ENCODE results near the gene AP3D1.

AP3D1 gene

GRCh38 chr19:2193807-2194206 is 42.4 kb upstream of the AP3D1 start:
- Histone ChIP-seq H3K27ac (ENCODE audit: insufficient read depth, low read length, poor library complexity, severe bottlenecking) (no peak overlapping the region), H3K9me3 (ENCODE audit: control insufficient read depth, low read length) (no peaks in the 10 kb centered on the region), H3K27me3 (replicated peaks; ENCODE audit: control insufficient read depth, insufficient read depth, low read length, poor library complexity, severe bottlenecking) (no peaks in the 10 kb centered on the region), H3K36me3 (ENCODE audit: control insufficient read depth, insufficient read depth, low read length) (peaks cover 50% of the 10 kb centered on the region), H3K4me1 (ENCODE audit: control insufficient read depth, insufficient read depth, low read length, poor library complexity, severe bottlenecking) (no peaks in the 10 kb centered on the region), H3K4me3 (ENCODE audit: insufficient read depth, low read depth, low read length, poor library complexity, severe bottlenecking) (no peak overlapping the region)
- no peak for DNase-seq

GRCh38 chr19:2192862-2193261 is 41.5 kb upstream of the AP3D1 start:
- Histone ChIP-seq H3K4me1 (ENCODE audit: control insufficient read depth, insufficient read depth, low read length, poor library complexity, severe bottlenecking) (no peaks in the 10 kb centered on the region), H3K27me3 (replicated peaks; ENCODE audit: control insufficient read depth, insufficient read depth, low read length, poor library complexity, severe bottlenecking) (no peaks in the 10 kb centered on the region), H3K36me3 (ENCODE audit: control insufficient read depth, insufficient read depth, low read length) (peaks cover 50% of the 10 kb centered on the region), H3K27ac (ENCODE audit: insufficient read depth, low read length, poor library complexity, severe bottlenecking) (no peak overlapping the region), H3K9me3 (ENCODE audit: control insufficient read depth, low read length) (no peaks in the 10 kb centered on the region), H3K4me3 (ENCODE audit: insufficient read depth, low read depth, low read length, poor library complexity, severe bottlenecking) (no peak overlapping the region)
- DNase-seq = no peak

GRCh38 chr19:2191456-2192310 is 40.3 kb upstream of the AP3D1 start:
- H3K27me3 ChIP-seq (replicated peaks; ENCODE audit: control insufficient read depth, insufficient read depth, low read length, poor library complexity, severe bottlenecking) = no peaks in the 10 kb centered on the region
- H3K4me3 ChIP-seq (ENCODE audit: insufficient read depth, low read depth, low read length, poor library complexity, severe bottlenecking) = no peak overlapping the region
- H3K36me3 ChIP-seq (ENCODE audit: control insufficient read depth, insufficient read depth, low read length) = peaks cover 55% of the 10 kb centered on the region
- H3K27ac ChIP-seq (ENCODE audit: insufficient read depth, low read length, poor library complexity, severe bottlenecking) = no peak overlapping the region
- no peak for DNase-seq
- H3K4me1 ChIP-seq (ENCODE audit: control insufficient read depth, insufficient read depth, low read length, poor library complexity, severe bottlenecking) = no peaks in the 10 kb centered on the region
- H3K9me3 ChIP-seq (ENCODE audit: control insufficient read depth, low read length) = no peaks in the 10 kb centered on the region

GRCh38 chr19:2190848-2191455 is 39.6 kb upstream of the AP3D1 start:
- Histone ChIP-seq H3K4me3 (ENCODE audit: insufficient read depth, low read depth, low read length, poor library complexity, severe bottlenecking) (no peak overlapping the region), H3K4me1 (ENCODE audit: control insufficient read depth, insufficient read depth, low read length, poor library complexity, severe bottlenecking) (no peaks in the 10 kb centered on the region), H3K27ac (ENCODE audit: insufficient read depth, low read length, poor library complexity, severe bottlenecking) (no peak overlapping the region), H3K9me3 (ENCODE audit: control insufficient read depth, low read length) (no peaks in the 10 kb centered on the region), H3K27me3 (replicated peaks; ENCODE audit: control insufficient read depth, insufficient read depth, low read length, poor library complexity, severe bottlenecking) (no peaks in the 10 kb centered on the region), H3K36me3 (ENCODE audit: control insufficient read depth, insufficient read depth, low read length) (peaks cover 62% of the 10 kb centered on the region)
- no peak for DNase-seq

- Histone ChIP-seq H3K27me3 (replicated peaks; ENCODE audit: control insufficient read depth, insufficient read depth, low read length, poor library complexity, severe bottlenecking) (no peaks in the 10 kb centered on the region), H3K9me3 (ENCODE audit: control insufficient read depth, low read length) (no peaks in the 10 kb centered on the region), H3K36me3 (ENCODE audit: control insufficient read depth, insufficient read depth, low read length) (peaks cover 63% of the 10 kb centered on the region), H3K27ac (ENCODE audit: insufficient read depth, low read length, poor library complexity, severe bottlenecking) (no peak overlapping the region), H3K4me3 (ENCODE audit: insufficient read depth, low read depth, low read length, poor library complexity, severe bottlenecking) (no peak overlapping the region), H3K4me1 (ENCODE audit: control insufficient read depth, insufficient read depth, low read length, poor library complexity, severe bottlenecking) (no peaks in the 10 kb centered on the region)
- DNase-seq = no peak
Measured at GRCh38 chr19:2189880-2190279, 38.5 kb upstream of the AP3D1 start.

GRCh38 chr19:2188708-2189385 is 37.5 kb upstream of the AP3D1 start:
- Histone ChIP-seq H3K27me3 (replicated peaks; ENCODE audit: control insufficient read depth, insufficient read depth, low read length, poor library complexity, severe bottlenecking) (no peaks in the 10 kb centered on the region), H3K4me3 (ENCODE audit: insufficient read depth, low read depth, low read length, poor library complexity, severe bottlenecking) (no peak overlapping the region), H3K9me3 (ENCODE audit: control insufficient read depth, low read length) (no peaks in the 10 kb centered on the region), H3K27ac (ENCODE audit: insufficient read depth, low read length, poor library complexity, severe bottlenecking) (no peak overlapping the region), H3K36me3 (ENCODE audit: control insufficient read depth, insufficient read depth, low read length) (peaks cover 58% of the 10 kb centered on the region), H3K4me1 (ENCODE audit: control insufficient read depth, insufficient read depth, low read length, poor library complexity, severe bottlenecking) (no peaks in the 10 kb centered on the region)
- no peak for DNase-seq

- Histone ChIP-seq H3K9me3 (ENCODE audit: control insufficient read depth, low read length) (no peaks in the 10 kb centered on the region), H3K27ac (ENCODE audit: insufficient read depth, low read length, poor library complexity, severe bottlenecking) (no peak overlapping the region), H3K36me3 (ENCODE audit: control insufficient read depth, insufficient read depth, low read length) (peaks cover 44% of the 10 kb centered on the region), H3K4me3 (ENCODE audit: insufficient read depth, low read depth, low read length, poor library complexity, severe bottlenecking) (no peak overlapping the region), H3K4me1 (ENCODE audit: control insufficient read depth, insufficient read depth, low read length, poor library complexity, severe bottlenecking) (no peaks in the 10 kb centered on the region), H3K27me3 (replicated peaks; ENCODE audit: control insufficient read depth, insufficient read depth, low read length, poor library complexity, severe bottlenecking) (no peaks in the 10 kb centered on the region)
- DNase-seq = no peak
Measured at GRCh38 chr19:2187159-2187558, 35.8 kb upstream of the AP3D1 start.

GRCh38 chr19:2186071-2186846 is 34.9 kb upstream of the AP3D1 start:
- peaks cover 38% of the 10 kb centered on the region for H3K36me3 ChIP-seq (ENCODE audit: control insufficient read depth, insufficient read depth, low read length)
- H3K9me3 ChIP-seq (ENCODE audit: control insufficient read depth, low read length) = no peaks in the 10 kb centered on the region
- no peaks in the 10 kb centered on the region for H3K4me1 ChIP-seq (ENCODE audit: control insufficient read depth, insufficient read depth, low read length, poor library complexity, severe bottlenecking)
- H3K4me3 ChIP-seq (ENCODE audit: insufficient read depth, low read depth, low read length, poor library complexity, severe bottlenecking) = no peak overlapping the region
- H3K27ac ChIP-seq (ENCODE audit: insufficient read depth, low read length, poor library complexity, severe bottlenecking) = no peak overlapping the region
- no peak for DNase-seq
- no peaks in the 10 kb centered on the region for H3K27me3 ChIP-seq (replicated peaks; ENCODE audit: control insufficient read depth, insufficient read depth, low read length, poor library complexity, severe bottlenecking)

GRCh38 chr19:2185734-2186070 is 34.3 kb upstream of the AP3D1 start:
- DNase-seq = no peak
- no peaks in the 10 kb centered on the region for H3K4me1 ChIP-seq (ENCODE audit: control insufficient read depth, insufficient read depth, low read length, poor library complexity, severe bottlenecking)
- no peaks in the 10 kb centered on the region for H3K27me3 ChIP-seq (replicated peaks; ENCODE audit: control insufficient read depth, insufficient read depth, low read length, poor library complexity, severe bottlenecking)
- no peak overlapping the region for H3K27ac ChIP-seq (ENCODE audit: insufficient read depth, low read length, poor library complexity, severe bottlenecking)
- H3K4me3 ChIP-seq (ENCODE audit: insufficient read depth, low read depth, low read length, poor library complexity, severe bottlenecking) = no peak overlapping the region
- H3K36me3 ChIP-seq (ENCODE audit: control insufficient read depth, insufficient read depth, low read length) = peaks cover 38% of the 10 kb centered on the region
- H3K9me3 ChIP-seq (ENCODE audit: control insufficient read depth, low read length) = no peaks in the 10 kb centered on the region

Measured in effector memory CD4-positive, alpha-beta T cell (primary cell).